ENCODE data around the gene DEFB118.

DNA sequence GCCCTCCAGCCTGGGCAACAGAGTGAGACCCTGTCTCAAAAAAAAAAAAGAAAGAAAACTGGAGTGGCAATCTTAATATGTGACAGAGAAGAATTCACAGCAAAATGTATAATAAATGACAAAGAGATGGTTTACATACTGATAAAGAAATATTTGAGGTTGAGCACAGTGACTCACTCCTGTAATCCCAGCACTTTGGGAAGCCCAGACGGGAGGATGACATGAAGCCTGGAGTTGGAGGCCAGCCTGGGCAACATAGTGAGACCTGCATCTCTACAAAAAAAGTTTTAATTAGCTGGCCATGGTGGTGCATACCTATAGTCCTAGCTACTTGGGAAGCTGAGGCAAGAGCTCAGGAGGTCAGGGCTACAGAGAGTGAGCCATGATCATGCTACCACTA, 12.4 kb upstream of the DEFB118 start:
- TF ChIP-seq, protein P1, sequence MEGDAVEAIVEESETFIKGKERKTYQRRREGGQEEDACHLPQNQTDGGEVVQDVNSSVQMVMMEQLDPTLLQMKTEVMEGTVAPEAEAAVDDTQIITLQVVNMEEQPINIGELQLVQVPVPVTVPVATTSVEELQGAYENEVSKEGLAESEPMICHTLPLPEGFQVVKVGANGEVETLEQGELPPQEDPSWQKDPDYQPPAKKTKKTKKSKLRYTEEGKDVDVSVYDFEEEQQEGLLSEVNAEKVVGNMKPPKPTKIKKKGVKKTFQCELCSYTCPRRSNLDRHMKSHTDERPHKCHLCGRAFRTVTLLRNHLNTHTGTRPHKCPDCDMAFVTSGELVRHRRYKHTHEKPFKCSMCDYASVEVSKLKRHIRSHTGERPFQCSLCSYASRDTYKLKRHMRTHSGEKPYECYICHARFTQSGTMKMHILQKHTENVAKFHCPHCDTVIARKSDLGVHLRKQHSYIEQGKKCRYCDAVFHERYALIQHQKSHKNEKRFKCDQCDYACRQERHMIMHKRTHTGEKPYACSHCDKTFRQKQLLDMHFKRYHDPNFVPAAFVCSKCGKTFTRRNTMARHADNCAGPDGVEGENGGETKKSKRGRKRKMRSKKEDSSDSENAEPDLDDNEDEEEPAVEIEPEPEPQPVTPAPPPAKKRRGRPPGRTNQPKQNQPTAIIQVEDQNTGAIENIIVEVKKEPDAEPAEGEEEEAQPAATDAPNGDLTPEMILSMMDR (tag by site-specific recombination; IDR thresholded peaks at IDR 0.05), result no peak
- TF ChIP-seq, protein P2, sequence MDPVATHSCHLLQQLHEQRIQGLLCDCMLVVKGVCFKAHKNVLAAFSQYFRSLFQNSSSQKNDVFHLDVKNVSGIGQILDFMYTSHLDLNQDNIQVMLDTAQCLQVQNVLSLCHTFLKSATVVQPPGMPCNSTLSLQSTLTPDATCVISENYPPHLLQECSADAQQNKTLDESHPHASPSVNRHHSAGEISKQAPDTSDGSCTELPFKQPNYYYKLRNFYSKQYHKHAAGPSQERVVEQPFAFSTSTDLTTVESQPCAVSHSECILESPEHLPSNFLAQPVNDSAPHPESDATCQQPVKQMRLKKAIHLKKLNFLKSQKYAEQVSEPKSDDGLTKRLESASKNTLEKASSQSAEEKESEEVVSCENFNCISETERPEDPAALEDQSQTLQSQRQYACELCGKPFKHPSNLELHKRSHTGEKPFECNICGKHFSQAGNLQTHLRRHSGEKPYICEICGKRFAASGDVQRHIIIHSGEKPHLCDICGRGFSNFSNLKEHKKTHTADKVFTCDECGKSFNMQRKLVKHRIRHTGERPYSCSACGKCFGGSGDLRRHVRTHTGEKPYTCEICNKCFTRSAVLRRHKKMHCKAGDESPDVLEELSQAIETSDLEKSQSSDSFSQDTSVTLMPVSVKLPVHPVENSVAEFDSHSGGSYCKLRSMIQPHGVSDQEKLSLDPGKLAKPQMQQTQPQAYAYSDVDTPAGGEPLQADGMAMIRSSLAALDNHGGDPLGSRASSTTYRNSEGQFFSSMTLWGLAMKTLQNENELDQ (tag by site-specific recombination; IDR thresholded peaks at IDR 0.05; ENCODE audit: low read depth), result no peak
